ENCODE data around the gene PMF1. TPM values are rescaled to one million over a fixed set of nuclear protein-coding genes. Genes with fewer than 3 reads are reported as not detected.

PMF1 gene
- polyA plus RNA-seq, 1 donor: 85.0 TPM

DNA sequence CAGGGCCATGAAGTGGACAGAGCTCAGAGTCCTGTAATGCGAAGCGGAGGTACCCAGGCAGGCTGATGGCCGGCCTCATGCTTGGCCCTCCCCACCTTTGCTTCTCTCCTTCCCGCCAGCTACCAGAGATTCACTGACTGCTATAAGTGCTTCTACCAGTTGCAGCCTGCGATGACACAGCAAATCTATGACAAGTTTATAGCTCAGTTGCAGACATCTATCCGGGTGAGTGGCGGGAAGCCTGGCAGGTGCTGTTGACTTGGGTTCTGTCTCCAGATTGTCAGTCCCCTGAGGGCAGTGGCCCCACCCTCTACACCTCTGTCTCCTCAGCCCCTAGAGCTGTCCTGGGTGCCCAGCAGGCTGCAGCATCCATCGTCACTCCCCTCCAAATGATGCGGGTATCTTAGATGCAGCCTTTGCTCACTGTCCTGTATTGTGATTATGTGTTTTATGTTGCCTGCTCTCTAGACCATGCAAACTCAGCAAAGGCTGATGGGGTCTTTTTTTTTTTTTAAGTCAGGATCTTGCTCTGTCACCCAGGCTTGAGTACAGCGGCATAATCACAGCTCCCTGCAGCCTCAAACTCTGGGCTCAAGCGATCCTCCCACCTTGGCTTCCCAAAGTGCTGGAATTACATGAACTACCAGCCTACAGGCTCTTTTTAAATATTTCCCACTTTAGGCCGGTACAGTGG lies 19.5 kb downstream of the PMF1 start:
- DNase-seq: no peak

- DNase-seq: no peak
These were observed 20.8 kb downstream of the PMF1 start for GRCh38 chr1:156233426-156234127.

DNA sequence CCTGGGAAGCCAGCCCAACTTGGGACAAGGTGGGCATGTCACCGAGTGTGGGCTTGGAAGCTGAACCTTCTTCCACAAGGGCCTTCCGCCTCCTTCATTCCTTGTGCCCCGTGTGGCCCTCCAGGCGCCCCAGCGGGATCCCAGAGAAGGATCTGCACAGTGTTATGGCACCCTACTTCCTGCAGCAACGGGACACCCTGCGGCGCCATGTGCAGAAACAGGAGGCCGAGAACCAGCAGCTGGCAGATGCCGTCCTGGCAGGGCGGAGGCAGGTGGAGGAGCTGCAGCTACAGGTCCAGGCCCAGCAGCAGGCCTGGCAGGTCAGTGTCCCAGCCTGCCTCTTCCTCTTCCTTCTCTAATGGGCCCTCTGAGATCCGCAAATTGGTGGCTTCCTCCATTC lies 23.4 kb downstream of the PMF1 start:
- DNase-seq: no peak

GRCh38 chr1:156238248-156238647 lies 25.4 kb downstream of the PMF1 start:
- no peak for DNase-seq

- DNase-seq: no peak
These were observed 28.6 kb downstream of the PMF1 start for GRCh38 chr1:156241311-156241811.

GRCh38 chr1:156241926-156242325 lies 29.1 kb downstream of the PMF1 start, which contains the start of gene BGLAP:
Gene BGLAP (plus strand): TSS chr1:156242184. CDS start chr1:156242232, 48 bp downstream.
- DNase-seq: no peak

- no peak for DNase-seq
These were observed 29.9 kb downstream of the PMF1 start for GRCh38 chr1:156242738-156243137.

GRCh38 chr1:156244126-156244525 lies 31.3 kb downstream of the PMF1 start:
- no peak for DNase-seq

DNA sequence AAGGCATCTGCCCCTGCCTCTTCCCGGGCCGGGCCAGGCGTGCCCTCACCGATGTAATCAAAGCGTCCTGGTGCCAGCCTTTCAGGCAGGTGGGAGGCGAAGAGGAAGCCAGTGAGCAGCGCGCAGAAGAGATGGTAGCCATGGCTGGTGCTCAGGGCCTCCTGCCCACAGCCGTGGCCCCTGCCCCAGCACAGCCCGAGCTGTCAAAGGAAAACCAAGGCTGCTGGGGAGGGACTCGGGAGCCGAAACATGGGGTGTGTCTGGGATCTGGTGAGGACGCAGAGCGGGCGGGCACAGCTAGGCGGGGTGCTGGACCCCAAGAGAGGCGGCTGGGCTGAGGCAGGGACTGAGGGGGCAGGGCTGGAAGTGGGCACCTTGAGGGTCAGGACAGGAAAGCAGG lies 31.9 kb downstream of the PMF1 start:
- DNase-seq: no peak

- peak; percentile 34 for DNase-seq
These were observed 32.8 kb downstream of the PMF1 start for GRCh38 chr1:156245451-156246232.

GRCh38 chr1:156246241-156246780 lies 33.5 kb downstream of the PMF1 start:
- DNase-seq: no peak

DNA sequence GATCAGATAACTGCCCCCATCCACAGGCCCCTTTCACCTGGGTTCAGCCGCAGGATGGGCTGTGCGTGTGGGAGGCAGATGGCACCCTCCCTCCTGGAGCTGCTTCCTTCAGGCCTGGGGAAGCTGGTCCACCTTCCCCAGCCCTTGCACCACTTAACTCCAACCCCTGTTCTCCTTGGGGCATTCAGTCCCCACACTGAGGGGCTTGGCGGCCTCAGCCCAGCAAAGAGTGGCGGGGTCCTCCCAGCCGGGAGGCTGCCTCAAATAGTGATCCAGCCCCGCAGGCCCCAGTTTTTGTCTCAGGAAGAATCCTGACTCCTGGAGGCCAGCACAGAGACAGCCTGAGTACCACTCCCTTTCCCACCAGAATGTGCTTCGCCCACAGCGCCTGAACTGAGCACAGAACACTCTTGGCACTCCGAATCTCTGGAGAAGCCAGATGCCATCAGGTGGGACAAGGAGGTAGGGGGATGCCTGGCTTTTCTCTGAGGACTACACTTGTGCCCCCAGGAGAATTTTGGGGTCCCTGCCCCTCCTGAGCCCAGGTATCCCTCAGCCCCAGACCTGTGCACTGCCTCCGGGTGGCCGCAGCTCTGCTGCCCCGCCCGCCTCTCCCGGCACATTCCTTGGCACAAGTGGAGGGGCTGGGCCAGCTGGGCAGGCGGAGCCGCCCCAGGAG lies 34.1 kb downstream of the PMF1 start:
- DNase-seq: no peak

GRCh38 chr1:156247460-156248322 lies 34.9 kb downstream of the PMF1 start, which contains the start of gene PAQR6:
Gene PAQR6 (minus strand): TSS chr1:156248056. CDS start chr1:156246731, 1,325 bp downstream.
- DNase-seq: no peak

DNA sequence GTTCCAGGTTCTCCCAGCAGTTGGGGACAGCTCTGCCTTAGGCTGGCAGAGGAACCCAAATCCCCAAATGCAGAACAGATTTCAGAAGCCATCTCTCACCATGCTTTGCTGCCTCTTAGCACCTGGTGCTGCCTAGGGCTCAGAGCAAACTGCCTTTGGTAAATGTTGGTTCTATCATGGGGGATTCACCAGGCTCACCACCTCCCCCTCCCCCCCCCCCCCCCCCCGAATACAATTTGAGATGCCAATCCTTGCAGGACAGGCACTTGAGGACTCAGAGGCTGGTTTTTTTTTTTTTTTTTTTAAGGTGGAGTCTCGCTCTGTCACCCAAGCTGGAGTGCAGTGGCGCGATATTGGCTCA lies 35.5 kb downstream of the PMF1 start:
- no peak for DNase-seq

DNA sequence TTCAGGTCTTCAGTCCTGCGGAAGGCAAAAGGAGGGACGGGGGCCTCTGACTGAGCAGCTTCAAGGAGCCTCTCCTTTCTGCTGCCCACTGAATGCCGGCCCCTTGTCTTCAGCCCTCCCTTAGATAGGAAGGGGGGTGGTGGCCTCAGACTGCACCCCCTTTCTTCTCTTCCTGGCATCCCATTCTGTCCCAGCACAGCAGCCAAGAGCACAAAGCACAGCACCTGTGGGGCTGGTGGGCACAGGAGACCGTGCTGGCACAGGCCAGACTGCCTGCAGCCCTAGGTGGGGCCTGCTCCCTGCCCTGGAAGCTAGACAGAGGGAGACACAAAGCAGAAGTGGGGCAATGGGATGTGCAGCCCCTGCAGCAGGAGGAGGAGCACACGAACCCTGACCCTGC lies 36.8 kb downstream of the PMF1 start:
- no peak for DNase-seq

GRCh38 chr1:156251527-156251926 lies 38.7 kb downstream of the PMF1 start:
- DNase-seq: no peak

- no peak for DNase-seq
These were observed 40.8 kb downstream of the PMF1 start for GRCh38 chr1:156253634-156254033.

DNA sequence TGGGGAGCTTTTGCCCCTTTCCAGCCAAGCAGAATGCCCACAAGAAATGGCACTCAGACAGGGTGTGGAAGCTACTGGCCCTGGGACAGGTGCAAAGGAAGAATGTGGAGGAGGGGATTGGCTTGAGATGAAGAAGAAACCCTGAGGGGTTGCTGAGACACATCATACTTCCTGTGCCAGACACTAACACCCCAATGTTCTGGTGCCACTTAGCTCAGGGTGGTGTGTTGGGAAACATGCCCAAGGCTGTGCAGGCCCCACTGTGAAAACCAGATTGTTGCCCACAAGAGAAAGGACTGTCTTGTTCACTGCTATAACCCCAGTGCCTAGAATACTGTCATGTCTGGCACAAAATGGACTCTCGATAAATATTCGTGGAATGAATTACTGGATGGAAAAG lies 44.9 kb downstream of the PMF1 start:
- no peak for DNase-seq

- DNase-seq: no peak
These were observed 46.1 kb downstream of the PMF1 start for GRCh38 chr1:156258859-156259258.

- DNase-seq: no peak
These were observed 47.0 kb downstream of the PMF1 start for GRCh38 chr1:156259805-156260204.

GRCh38 chr1:156260896-156261295 lies 48.1 kb downstream of the PMF1 start:
- no peak for DNase-seq

Data from left kidney (tissue), 2 donors.